Peyer's patch (tissue), 4 donors: ENCODE data around the gene SLC44A4.

Experiments used
- POLR2A ChIP-seq, 2 donors: fragments of 450-650 bp; IDR thresholded peaks; one replicate each; pipeline ENCODE4 v1.5.1; 2017; ENCODE audit warnings: antibody characterized with exemption in 2 of 2, mild to moderate bottlenecking in 2 of 2, moderate library complexity in 2 of 2
- TF ChIP-seq, protein P1 (sequence below), 6 experiments: fragments of 450-650 bp in 4 of 6; fragments of 200-600 bp in 2 of 6; sonication (generic) in 1 of 6; IDR thresholded peaks; one replicate each; pipeline ENCODE4 v1.5.1; 2017 to 2019; ENCODE audit warnings: antibody characterized with exemption in 6 of 6, mild to moderate bottlenecking in 3 of 6, moderate library complexity in 1 of 6

DNA sequence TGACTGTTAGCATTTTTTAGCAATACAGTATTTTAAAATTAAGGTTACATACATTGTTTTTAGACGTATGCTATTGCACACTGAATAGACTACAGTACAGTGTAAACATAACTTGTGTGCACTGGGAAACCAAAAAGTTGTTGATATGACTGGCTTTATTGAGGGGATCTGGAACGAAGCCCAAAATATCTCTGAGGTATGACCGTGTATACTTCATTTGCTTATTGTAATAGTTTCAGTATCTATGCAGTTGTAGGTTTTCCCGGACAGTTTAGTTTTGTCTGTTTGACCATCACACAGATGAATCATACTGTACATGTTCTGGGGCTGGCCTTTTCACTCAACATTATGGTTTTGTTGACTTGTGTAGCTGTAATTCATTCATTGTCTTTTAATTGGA lies 30.0 kb upstream of the SLC44A4 start:
- TF ChIP-seq, protein P1, sequence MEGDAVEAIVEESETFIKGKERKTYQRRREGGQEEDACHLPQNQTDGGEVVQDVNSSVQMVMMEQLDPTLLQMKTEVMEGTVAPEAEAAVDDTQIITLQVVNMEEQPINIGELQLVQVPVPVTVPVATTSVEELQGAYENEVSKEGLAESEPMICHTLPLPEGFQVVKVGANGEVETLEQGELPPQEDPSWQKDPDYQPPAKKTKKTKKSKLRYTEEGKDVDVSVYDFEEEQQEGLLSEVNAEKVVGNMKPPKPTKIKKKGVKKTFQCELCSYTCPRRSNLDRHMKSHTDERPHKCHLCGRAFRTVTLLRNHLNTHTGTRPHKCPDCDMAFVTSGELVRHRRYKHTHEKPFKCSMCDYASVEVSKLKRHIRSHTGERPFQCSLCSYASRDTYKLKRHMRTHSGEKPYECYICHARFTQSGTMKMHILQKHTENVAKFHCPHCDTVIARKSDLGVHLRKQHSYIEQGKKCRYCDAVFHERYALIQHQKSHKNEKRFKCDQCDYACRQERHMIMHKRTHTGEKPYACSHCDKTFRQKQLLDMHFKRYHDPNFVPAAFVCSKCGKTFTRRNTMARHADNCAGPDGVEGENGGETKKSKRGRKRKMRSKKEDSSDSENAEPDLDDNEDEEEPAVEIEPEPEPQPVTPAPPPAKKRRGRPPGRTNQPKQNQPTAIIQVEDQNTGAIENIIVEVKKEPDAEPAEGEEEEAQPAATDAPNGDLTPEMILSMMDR (IDR thresholded peaks at IDR 0.05), result no peak
- TF ChIP-seq POLR2A (IDR thresholded peaks at IDR 0.05), result no peak
